Measurements from ENCODE around the gene CSHL1.

GRCh38 chr17:63930951-63931575 is 20.0 kb upstream of the CSHL1 start:
- TF ChIP-seq, protein P1, sequence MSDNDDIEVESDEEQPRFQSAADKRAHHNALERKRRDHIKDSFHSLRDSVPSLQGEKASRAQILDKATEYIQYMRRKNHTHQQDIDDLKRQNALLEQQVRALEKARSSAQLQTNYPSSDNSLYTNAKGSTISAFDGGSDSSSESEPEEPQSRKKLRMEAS (IDR thresholded peaks at IDR 0.05): no peak
- TF ChIP-seq, protein P2, sequence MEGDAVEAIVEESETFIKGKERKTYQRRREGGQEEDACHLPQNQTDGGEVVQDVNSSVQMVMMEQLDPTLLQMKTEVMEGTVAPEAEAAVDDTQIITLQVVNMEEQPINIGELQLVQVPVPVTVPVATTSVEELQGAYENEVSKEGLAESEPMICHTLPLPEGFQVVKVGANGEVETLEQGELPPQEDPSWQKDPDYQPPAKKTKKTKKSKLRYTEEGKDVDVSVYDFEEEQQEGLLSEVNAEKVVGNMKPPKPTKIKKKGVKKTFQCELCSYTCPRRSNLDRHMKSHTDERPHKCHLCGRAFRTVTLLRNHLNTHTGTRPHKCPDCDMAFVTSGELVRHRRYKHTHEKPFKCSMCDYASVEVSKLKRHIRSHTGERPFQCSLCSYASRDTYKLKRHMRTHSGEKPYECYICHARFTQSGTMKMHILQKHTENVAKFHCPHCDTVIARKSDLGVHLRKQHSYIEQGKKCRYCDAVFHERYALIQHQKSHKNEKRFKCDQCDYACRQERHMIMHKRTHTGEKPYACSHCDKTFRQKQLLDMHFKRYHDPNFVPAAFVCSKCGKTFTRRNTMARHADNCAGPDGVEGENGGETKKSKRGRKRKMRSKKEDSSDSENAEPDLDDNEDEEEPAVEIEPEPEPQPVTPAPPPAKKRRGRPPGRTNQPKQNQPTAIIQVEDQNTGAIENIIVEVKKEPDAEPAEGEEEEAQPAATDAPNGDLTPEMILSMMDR (IDR thresholded peaks at IDR 0.05): no peak
- TF ChIP-seq REST (IDR thresholded peaks at IDR 0.05) (no peak), NR3C1 (IDR thresholded peaks at IDR 0.05) (no peak), PHF8 (IDR thresholded peaks at IDR 0.05; ENCODE audit: borderline replicate concordance, low read depth) (no peak), ESRRA (IDR thresholded peaks at IDR 0.05; ENCODE audit: borderline replicate concordance, low read length) (no peak), POLR2A (IDR thresholded peaks at IDR 0.05; ENCODE audit: low read length) (no peak), CEBPB (IDR thresholded peaks at IDR 0.05) (no peak), USF2 (IDR thresholded peaks at IDR 0.05) (no peak), RNF2 (IDR thresholded peaks at IDR 0.05; ENCODE audit: borderline replicate concordance, low read depth) (no peak), CBX8 (IDR thresholded peaks at IDR 0.05) (no peak), MAFK (IDR thresholded peaks at IDR 0.05; ENCODE audit: partially characterized antibody) (no peak)

Measured in A549 (cell line).